Memory B cell (primary cell): ENCODE measurements around the gene SSH3.
"Not testable (repeated sequence)": the region's sequence is repeated elsewhere in the genome, so short reads cannot be mapped to it uniquely, and the experiment has no call there.

ENCODE experiments used
- ATAC-seq: fragments of 150-1000 bp; cut with Tn5 transposase; 2 replicates; pipeline ENCODE4 v1.10.0; 2021; ENCODE audit warnings: low read depth, mild to moderate bottlenecking, moderate library complexity
- DNase-seq, 2 donors: peaks; one replicate each; pipeline ENCODE4 v3.0.0; 2022; ENCODE audit warnings: low spot score in 2 of 2
- H3K27ac Mint-ChIP-seq: one replicate; pipeline ENCODE4 v1.8.0; 2022; ENCODE audit warnings: mild to moderate bottlenecking, moderate library complexity, mixed read lengths
- H3K27me3 Mint-ChIP-seq: one replicate; pipeline ENCODE4 v1.8.0; 2022; ENCODE audit warnings: mixed read lengths
- H3K36me3 Mint-ChIP-seq: one replicate; pipeline ENCODE4 v1.8.0; 2022; ENCODE audit warnings: mild to moderate bottlenecking, mixed read lengths
- H3K4me1 Mint-ChIP-seq: one replicate; pipeline ENCODE4 v1.8.0; 2022; ENCODE audit warnings: mixed read lengths
- H3K4me3 Mint-ChIP-seq: one replicate; pipeline ENCODE4 v1.8.0; 2022; ENCODE audit warnings: mild to moderate bottlenecking, moderate library complexity, mixed read lengths
- H3K9me3 Mint-ChIP-seq: one replicate; pipeline ENCODE4 v1.8.0; 2022; ENCODE audit warnings: mixed read lengths

SSH3 gene

GRCh38 chr11:67303132-67303834, at the start of gene SSH3:
SSH3 (plus strand) TSS chr11:67303530; CDS start chr11:67303626, 96 bp downstream.
- no peak within 1 kb of the TSS for H3K4me3 Mint-ChIP-seq
- H3K36me3 Mint-ChIP-seq: peaks cover 9% of the 10 kb centered on the region
- no peaks in the 10 kb centered on the region for H3K9me3 Mint-ChIP-seq
- ATAC-seq (peak; percentile 70), DNase-seq (no peak)
- H3K4me1 Mint-ChIP-seq: no peaks in the 10 kb centered on the region
- H3K27ac Mint-ChIP-seq: no peak within 1 kb of the TSS
- H3K27me3 Mint-ChIP-seq: no peaks in the 10 kb centered on the region

- H3K27me3 Mint-ChIP-seq: no peaks in the 10 kb centered on the region
- peaks cover 19% of the 10 kb centered on the region for H3K4me1 Mint-ChIP-seq
- DNase-seq (no peak), ATAC-seq (no peak)
- H3K9me3 Mint-ChIP-seq: no peaks in the 10 kb centered on the region
- peaks cover 40% of the 10 kb centered on the region for H3K36me3 Mint-ChIP-seq
- no peak overlapping the region for H3K4me3 Mint-ChIP-seq
- H3K27ac Mint-ChIP-seq: no peak overlapping the region
These were observed 49.3 kb upstream of the SSH3 start for GRCh38 chr11:67253872-67254624.

GRCh38 chr11:67254798-67255197, 48.5 kb upstream of the SSH3 start:
- ATAC-seq: no peak

GRCh38 chr11:67255353-67255752, 48.0 kb upstream of the SSH3 start:
- H3K9me3 Mint-ChIP-seq: no peaks in the 10 kb centered on the region
- DNase-seq: no peak
- no peak overlapping the region for H3K4me3 Mint-ChIP-seq
- peaks cover 30% of the 10 kb centered on the region for H3K36me3 Mint-ChIP-seq
- no peak for ATAC-seq
- no peaks in the 10 kb centered on the region for H3K27me3 Mint-ChIP-seq
- no peak overlapping the region for H3K27ac Mint-ChIP-seq
- H3K4me1 Mint-ChIP-seq: peaks cover 23% of the 10 kb centered on the region

More at GRCh38 chr11:67254798-67255197, 48.5 kb upstream of the SSH3 start:
- Mint-ChIP-seq H3K27ac (no peak overlapping the region), H3K36me3 (peaks cover 32% of the 10 kb centered on the region), H3K4me3 (no peak overlapping the region), H3K9me3 (no peaks in the 10 kb centered on the region), H3K27me3 (no peaks in the 10 kb centered on the region), H3K4me1 (peaks cover 22% of the 10 kb centered on the region)
- DNase-seq: no peak

- Mint-ChIP-seq H3K9me3 (no peaks in the 10 kb centered on the region), H3K27ac (no peak overlapping the region), H3K36me3 (peaks cover 26% of the 10 kb centered on the region), H3K4me3 (no peak overlapping the region), H3K4me1 (peaks cover 22% of the 10 kb centered on the region), H3K27me3 (no peaks in the 10 kb centered on the region)
- DNase-seq (no peak), ATAC-seq (no peak)
These were observed 47.5 kb upstream of the SSH3 start for GRCh38 chr11:67255864-67256263.

- peaks cover 26% of the 10 kb centered on the region for H3K36me3 Mint-ChIP-seq
These were observed 46.7 kb upstream of the SSH3 start for GRCh38 chr11:67256477-67257135.

GRCh38 chr11:67260406-67260805, 42.9 kb upstream of the SSH3 start:
- H3K9me3 Mint-ChIP-seq: no peaks in the 10 kb centered on the region
- no peak overlapping the region for H3K27ac Mint-ChIP-seq
- DNase-seq: no peak
- H3K36me3 Mint-ChIP-seq: peaks cover 5% of the 10 kb centered on the region
- no peak for ATAC-seq
- no peak overlapping the region for H3K4me3 Mint-ChIP-seq
- H3K4me1 Mint-ChIP-seq: peaks cover 25% of the 10 kb centered on the region
- peaks cover 5% of the 10 kb centered on the region for H3K27me3 Mint-ChIP-seq

More at GRCh38 chr11:67256477-67257135, 46.7 kb upstream of the SSH3 start:
- Mint-ChIP-seq H3K9me3 (no peaks in the 10 kb centered on the region), H3K27ac (peak overlapping the region; percentile 41), H3K4me3 (no peak overlapping the region), H3K4me1 (peaks cover 26% of the 10 kb centered on the region), H3K27me3 (peaks cover 2% of the 10 kb centered on the region)
- ATAC-seq (no peak), DNase-seq (no peak)

- not testable (repeated sequence) for H3K27me3 Mint-ChIP-seq, H3K36me3 Mint-ChIP-seq, H3K27ac Mint-ChIP-seq, H3K9me3 Mint-ChIP-seq, ATAC-seq, DNase-seq
- peaks cover 26% of the 10 kb centered on the region for H3K4me1 Mint-ChIP-seq
- H3K4me3 Mint-ChIP-seq: peak overlapping the region; percentile 12
These were observed 42.3 kb upstream of the SSH3 start for GRCh38 chr11:67260885-67261639.

GRCh38 chr11:67261640-67261945, 41.7 kb upstream of the SSH3 start:
- Mint-ChIP-seq H3K4me3 (no peak overlapping the region), H3K9me3 (no peaks in the 10 kb centered on the region), H3K27me3 (peaks cover 5% of the 10 kb centered on the region), H3K4me1 (peaks cover 26% of the 10 kb centered on the region), H3K27ac (no peak overlapping the region), H3K36me3 (peaks cover 2% of the 10 kb centered on the region)
- DNase-seq (no peak), ATAC-seq (no peak)

GRCh38 chr11:67261946-67262681, 41.2 kb upstream of the SSH3 start:
- Mint-ChIP-seq H3K4me1 (peaks cover 27% of the 10 kb centered on the region), H3K36me3 (peaks cover 3% of the 10 kb centered on the region), H3K27me3 (peaks cover 5% of the 10 kb centered on the region), H3K4me3 (peak overlapping the region; percentile 77), H3K27ac (peak overlapping the region; percentile 12), H3K9me3 (no peaks in the 10 kb centered on the region)
- DNase-seq (no peak), ATAC-seq (no peak)

- H3K4me3 Mint-ChIP-seq: peak overlapping the region; percentile 77
- H3K9me3 Mint-ChIP-seq: no peaks in the 10 kb centered on the region
- DNase-seq (peak; percentile 56 to 75), ATAC-seq (peak; percentile 40)
- H3K36me3 Mint-ChIP-seq: peaks cover 11% of the 10 kb centered on the region
- H3K27ac Mint-ChIP-seq: peak overlapping the region; percentile 12
- H3K27me3 Mint-ChIP-seq: peaks cover 5% of the 10 kb centered on the region
- H3K4me1 Mint-ChIP-seq: peaks cover 34% of the 10 kb centered on the region
These were observed 40.3 kb upstream of the SSH3 start for GRCh38 chr11:67262731-67263675.

- ATAC-seq (no peak), DNase-seq (no peak)
- Mint-ChIP-seq H3K36me3 (peaks cover 13% of the 10 kb centered on the region), H3K27ac (peak overlapping the region; percentile 64), H3K4me1 (peaks cover 40% of the 10 kb centered on the region), H3K4me3 (peak overlapping the region; percentile 44), H3K9me3 (no peaks in the 10 kb centered on the region), H3K27me3 (peaks cover 5% of the 10 kb centered on the region)
These were observed 39.1 kb upstream of the SSH3 start for GRCh38 chr11:67264260-67264659.
